Parietal lobe (tissue), 1 donor: Measurements from ENCODE around the gene UBE2G2. TPM values are rescaled to one million over a fixed set of nuclear protein-coding genes. Genes with fewer than 3 reads are reported as not detected.

ENCODE experiments used
- total RNA-seq: library from RNA; depleted of rRNA; stranded (reverse); fragments of >200 nt; gene quantifications from one replicate; pipeline ENCODE4 v1.2.3, GENCODE V29; 2014

The UBE2G2 gene
- total RNA-seq = 119 TPM

GRCh38 chr21:44801468-44802395, at the start of gene UBE2G2:
Gene UBE2G2 (minus strand): TSS chr21:44801820. CDS start chr21:44801748, 72 bp downstream.

GRCh38 chr21:44817914-44818639, 16.5 kb upstream of the UBE2G2 start, which contains the start of gene SUMO3:
Gene SUMO3 (minus strand): TSS chr21:44818062. CDS start chr21:44817968, 94 bp downstream.

Other genes with a start within 250 kb of the UBE2G2 start
- gene KRTAP10-3, start 243.0 kb downstream of the UBE2G2 start, total RNA-seq = not detected
- not detected for gene KRTAP10-4, start 228.1 kb downstream of the UBE2G2 start, total RNA-seq
- gene KRTAP10-5, start 221.2 kb downstream of the UBE2G2 start, total RNA-seq = not detected
- not detected for gene KRTAP10-6, start 209.3 kb downstream of the UBE2G2 start, total RNA-seq
- not detected for gene KRTAP10-7, start 201.2 kb downstream of the UBE2G2 start, total RNA-seq
- gene KRTAP10-8, start 189.7 kb downstream of the UBE2G2 start, total RNA-seq = not detected
- gene KRTAP10-9, start 174.7 kb downstream of the UBE2G2 start, total RNA-seq = not detected
- gene KRTAP10-10, start 164.5 kb downstream of the UBE2G2 start, total RNA-seq = not detected
- not detected for gene KRTAP10-11, start 155.4 kb downstream of the UBE2G2 start, total RNA-seq
- gene KRTAP12-4, start 147.2 kb downstream of the UBE2G2 start, total RNA-seq = not detected
- not detected for gene KRTAP12-3, start 143.9 kb downstream of the UBE2G2 start, total RNA-seq
- gene KRTAP12-2, start 134.9 kb downstream of the UBE2G2 start, total RNA-seq = not detected
- not detected for gene KRTAP12-1, start 119.7 kb downstream of the UBE2G2 start, total RNA-seq
- gene KRTAP10-12, start 104.6 kb downstream of the UBE2G2 start, total RNA-seq = not detected
- not detected for gene TSPEAR, start 90.2 kb downstream of the UBE2G2 start, total RNA-seq
- 47.3 TPM for gene SUMO3, start 16.2 kb upstream of the UBE2G2 start, total RNA-seq
- 68.5 TPM for gene PTTG1IP, start 71.9 kb upstream of the UBE2G2 start, total RNA-seq
- 8.5 TPM for gene ITGB2, start 119.1 kb upstream of the UBE2G2 start, total RNA-seq
- 7.5 TPM for gene SLX9, start 138.2 kb upstream of the UBE2G2 start, total RNA-seq